ENCODE data around the gene ARFGAP1. TPM values are rescaled to one million over a fixed set of nuclear protein-coding genes. Genes with fewer than 3 reads are reported as not detected.

The ARFGAP1 gene
- total and polyA plus RNA-seq, 2 of the 4 experiments (the other 2 are of a cell fraction), result 59.1 to 194 TPM

- WGBS, 2 experiments (ENCODE audit: extremely low coverage in 2 of 2, insufficient read length in 1 of 2), result 71% methylated on average over 10 of the region's 19 CpGs; no CpG with 5 or more reads in 1 of the 2 experiments
- no TSS peak for BruUV-seq (replicated peaks)
- Histone ChIP-seq H2BK15ac (ENCODE audit: low read depth, low read length) (no peak overlapping the region), H3K9me3 (ENCODE audit: control insufficient read depth, insufficient read depth, low read length) (peaks cover 6% of the 10 kb centered on the region), H3K18ac (ENCODE audit: low read depth, low read length) (no peak overlapping the region), H3K79me1 (ENCODE audit: low read depth in 1 of 2, low read length in 2 of 2) (no peaks in the 10 kb centered on the region), H3K36me3 (ENCODE audit: control insufficient read depth, insufficient read depth, low read length) (no peaks in the 10 kb centered on the region), H4K91ac (ENCODE audit: insufficient read depth, low read depth, low read length) (no peak overlapping the region), H3K4me2 (ENCODE audit: low read depth, low read length) (no peak overlapping the region), H2AFZ (replicated peaks; ENCODE audit: low read length, poor library complexity) (no peak overlapping the region), H3K4me3 (ENCODE audit: insufficient read depth, low read depth, low read length) (no peak overlapping the region), H2AK9ac (replicated peaks; ENCODE audit: low read depth, low read length, poor library complexity) (no peak overlapping the region), H3K4me1 (ENCODE audit: control insufficient read depth, insufficient read depth, low read length) (no peaks in the 10 kb centered on the region), H2AK5ac (ENCODE audit: low read depth, low read length) (no peak overlapping the region), H3K14ac (replicated peaks; ENCODE audit: low read depth, low read length) (no peak overlapping the region), H4K8ac (ENCODE audit: low read depth in 2 of 2, low read length in 2 of 2) (no peak overlapping the region), H3K56ac (ENCODE audit: extremely low read depth, insufficient read depth, low read length) (no peak overlapping the region), H2BK120ac (ENCODE audit: low read depth, low read length) (no peak overlapping the region), H2BK20ac (ENCODE audit: low read depth, low read length) (no peak overlapping the region), H3K9me1 (ENCODE audit: insufficient read depth, low read length) (no peaks in the 10 kb centered on the region), H3K4ac (ENCODE audit: low read depth, low read length) (no peak overlapping the region), H3K27ac (ENCODE audit: insufficient read depth, low read length) (no peak overlapping the region), H2BK5ac (ENCODE audit: low read depth, low read length, poor library complexity, severe bottlenecking) (no peak overlapping the region), H3K23ac (ENCODE audit: low read depth, low read length) (no peak overlapping the region), H4K20me1 (ENCODE audit: insufficient read depth, low read length) (no peaks in the 10 kb centered on the region), H4K5ac (ENCODE audit: low read depth, low read length) (no peak overlapping the region), H3K9ac (ENCODE audit: low read depth, low read length) (no peak overlapping the region), H3K27me3 (ENCODE audit: control insufficient read depth, insufficient read depth, low read length) (peaks cover 14% of the 10 kb centered on the region)
- ATAC-seq (ENCODE audit: low read depth) (no peak), DNase-seq (no peak)
- intact Hi-C loops (cut with micrococcal nuclease), result no loop called here
- TF ChIP-seq RFX5 (IDR thresholded peaks at IDR 0.05; ENCODE audit: low read depth, low read length) (no peak), POLR2A (IDR thresholded peaks at IDR 0.05; ENCODE audit: low read depth, low read length) (no peak), ELK1 (IDR thresholded peaks at IDR 0.05; ENCODE audit: borderline replicate concordance, low read depth, low read length) (no peak), RAD21 (IDR thresholded peaks at IDR 0.05; ENCODE audit: low read length) (no peak), USF2 (IDR thresholded peaks at IDR 0.05; ENCODE audit: low read depth, low read length) (no peak), MAZ (IDR thresholded peaks at IDR 0.05; ENCODE audit: borderline replicate concordance, low read depth, low read length) (no peak), BHLHE40 (IDR thresholded peaks at IDR 0.05; ENCODE audit: low read depth, low read length) (no peak)
- dilution Hi-C loops (cut with HindIII; ENCODE audit: low sequenced_read_pairs, unreplicated experiment), result no loop called here
- POLR2A ChIA-PET (ENCODE audit: unreplicated experiment), result no interaction called here
- in situ Hi-C loops (cut with MboI; ENCODE audit: low sequenced_read_pairs), result no loop called here
- CTCF ChIA-PET, result no interaction called here
Measured at GRCh38 chr20:63333241-63333836, 60.7 kb downstream of the ARFGAP1 start.
